Endothelial cell of umbilical vein (primary cell): ENCODE data around the gene TOPAZ1. TPM values are rescaled to one million over a fixed set of nuclear protein-coding genes. Genes with fewer than 3 reads are reported as not detected.

Source experiments
- BruUV-seq: library from RNA; stranded (reverse); fragments of 400-500 nt; replicated peaks from 2 replicates; lab custom pipeline; 2021; lab: Mats Ljungman, UMichigan
- CTCF ChIA-PET: fragments of 300-600, 350-600 bp; sonication (Branson Sonifier 250); formaldehyde crosslinking; loops from one replicate; lab custom pipeline; 2021; ENCODE audit warnings: antibody characterized with exemption, inconsistent platforms; lab: Charles Lee
- POLR2A ChIA-PET: fragments of 300-600, 350-600 bp; sonication (Branson Sonifier 250); formaldehyde crosslinking; loops from one replicate; lab custom pipeline; 2021; ENCODE audit warnings: antibody characterized with exemption, inconsistent platforms; lab: Charles Lee
- DNase-seq: peaks from one replicate; pipeline ENCODE4 v3.0.0-alpha.2; 2011; ENCODE audit warnings: low read depth, low spot score
- FAIRE-seq: peaks from 2 replicates; lab custom pipeline; 2011; peaks lifted over from hg19 to GRCh38; lab: Jason Lieb, UNC
- H2AFZ ChIP-seq: 2 replicates; pipeline ENCODE4 v1.6.0; 2012; ENCODE audit warnings: low read depth, low read length, control low read depth, inconsistent platforms
- H3K27ac ChIP-seq: 2 replicates; pipeline ENCODE4 v1.5.1; 2011; ENCODE audit warnings: low read depth, mild to moderate bottlenecking, control low read depth, low read length, moderate library complexity; ENCODE audit not compliant: insufficient read depth
- H3K27me3 ChIP-seq, 2 experiments: 2 replicates each; pipeline versions ENCODE4 v1.6.0 to v1.6.1; 2011; ENCODE audit warnings: low read length in 2 of 2, mixed read lengths in 1 of 2; ENCODE audit not compliant: control insufficient read depth in 2 of 2, insufficient read depth in 2 of 2
- H3K36me3 ChIP-seq, 2 experiments: 2 replicates in 1 of 2; 3 replicates in 1 of 2; pipeline ENCODE4 v1.5.1; 2011; ENCODE audit warnings: low read length in 2 of 2, mild to moderate bottlenecking in 1 of 2, moderate library complexity in 1 of 2; ENCODE audit not compliant: control insufficient read depth in 2 of 2, insufficient read depth in 2 of 2; ENCODE audit errors: extremely low read depth in 1 of 2
- H3K4me1 ChIP-seq: 3 replicates; pipeline ENCODE4 v1.5.1; 2011; ENCODE audit warnings: mild to moderate bottlenecking, low read length; ENCODE audit not compliant: control insufficient read depth, insufficient read depth; ENCODE audit errors: extremely low read depth
- H3K4me2 ChIP-seq: 2 replicates; pipeline ENCODE4 v1.6.1; 2011; ENCODE audit warnings: low read length, control low read depth, mixed read lengths; ENCODE audit not compliant: insufficient read depth
- H3K4me3 ChIP-seq, 3 experiments: fragments of 200-600 bp in 1 of 3; sonication (generic), shearing (Covaris generic) in 1 of 3; replicated peaks in 1 of 3; 2 replicates each; pipeline ENCODE4 v1.5.1; 2011 to 2016; ENCODE audit warnings: control low read depth in 3 of 3, low read length in 3 of 3, mild to moderate bottlenecking in 2 of 3, inconsistent platforms in 1 of 3, low read depth in 1 of 3, moderate library complexity in 1 of 3; ENCODE audit not compliant: insufficient read depth in 1 of 3
- H3K79me2 ChIP-seq: 2 replicates; pipeline ENCODE4 v1.6.0; 2012; ENCODE audit warnings: low read length, inconsistent platforms; ENCODE audit not compliant: control insufficient read depth, insufficient read depth
- H3K9ac ChIP-seq: replicated peaks from 2 replicates; pipeline ENCODE3; 2011; ENCODE audit warnings: low read length, control low read depth; ENCODE audit not compliant: insufficient read depth; ENCODE audit errors: extremely low read depth
- H3K9me1 ChIP-seq: replicated peaks from 3 replicates; pipeline ENCODE4 v1.6.0; 2011; ENCODE audit warnings: mild to moderate bottlenecking, low read length; ENCODE audit not compliant: control insufficient read depth, insufficient read depth; ENCODE audit errors: extremely low read depth
- H3K9me3 ChIP-seq: replicated peaks from 2 replicates; pipeline ENCODE4 v1.5.1; 2012; ENCODE audit warnings: low read length, inconsistent platforms; ENCODE audit not compliant: control insufficient read depth, insufficient read depth
- H4K20me1 ChIP-seq: replicated peaks from 2 replicates; pipeline ENCODE3; 2011; ENCODE audit warnings: mild to moderate bottlenecking, low read length; ENCODE audit not compliant: control insufficient read depth, insufficient read depth; ENCODE audit errors: extremely low read depth
- EZH2 ChIP-seq: IDR thresholded peaks from 2 replicates; pipeline ENCODE4 v1.6.1; 2012; ENCODE audit warnings: borderline replicate concordance, low read depth, mild to moderate bottlenecking, moderate library complexity, low read length, inconsistent platforms; ENCODE audit not compliant: severe bottlenecking
- FOS ChIP-seq: IDR thresholded peaks from 2 replicates; pipeline ENCODE4 v1.6.1; 2011; ENCODE audit warnings: mild to moderate bottlenecking, low read length, moderate library complexity, borderline replicate concordance; ENCODE audit not compliant: insufficient read depth
- GATA2 ChIP-seq: IDR thresholded peaks from 2 replicates; pipeline ENCODE4 v1.7.0; 2011; ENCODE audit warnings: low read depth, mild to moderate bottlenecking, moderate library complexity, mixed read lengths, low read length; ENCODE audit not compliant: insufficient read length, insufficient read depth
- JUN ChIP-seq: IDR thresholded peaks from 2 replicates; pipeline ENCODE4 v1.6.1; 2011; ENCODE audit warnings: borderline replicate concordance, low read depth; ENCODE audit not compliant: insufficient read length, insufficient read depth
- MYC ChIP-seq: IDR thresholded peaks from one replicate; pipeline ENCODE4 v1.6.1; 2011; ENCODE audit warnings: mild to moderate bottlenecking, low read depth, low read length
- POLR2A ChIP-seq: IDR thresholded peaks from 2 replicates; pipeline ENCODE4 v1.6.1; 2012; ENCODE audit warnings: low read depth, mild to moderate bottlenecking, control low read depth, low read length
- POLR2AphosphoS5 ChIP-seq: IDR thresholded peaks from 2 replicates; pipeline ENCODE4 v1.6.1; 2012; ENCODE audit warnings: low read depth, mild to moderate bottlenecking, control low read depth, low read length, moderate library complexity; ENCODE audit not compliant: insufficient read depth
- dilution Hi-C: fragments of 300-500 bp; cut with MboI; formaldehyde crosslinking; loops from one replicate; pipeline ENCODE4 v1.15.0; 2019; ENCODE audit warnings: low sequenced_read_pairs; ENCODE audit not compliant: extremely low pct_ligation_motif_present
- intact Hi-C: fragments of 100-400 bp; cut with micrococcal nuclease; formaldehyde crosslinking; loops from one replicate; pipeline ENCODE4 v1.10.0; 2022
- polyA plus RNA-seq, 4 experiments: library from polyadenylated mRNA; depleted of rRNA in 3 of 4; stranded (reverse) in 3 of 4; unstranded in 1 of 4; fragments of >200 nt; gene quantifications; 2 replicates each; pipeline versions ENCODE4 v1.2.1 to v1.2.3, GENCODE V29; 2011 to 2012; ENCODE audit warnings: missing spikeins in 1 of 4
- total RNA-seq: library from RNA; stranded (reverse); gene quantifications from 2 replicates; pipeline ENCODE4 v1.2.3, GENCODE V29; 2021
- TF ChIP-seq, protein P1 (sequence below): IDR thresholded peaks from 2 replicates; pipeline ENCODE4 v1.6.1; 2011; ENCODE audit not compliant: insufficient read depth, insufficient read length
- TF ChIP-seq, protein P2 (sequence below), 2 donors: IDR thresholded peaks; 1 replicate in 1 of 2; 2 replicates in 1 of 2; pipeline ENCODE4 v1.5.1; 2011; ENCODE audit warnings: low read length in 2 of 2, mild to moderate bottlenecking in 2 of 2, moderate library complexity in 2 of 2, control low read depth in 1 of 2, inconsistent platforms in 1 of 2, low read depth in 1 of 2; ENCODE audit not compliant: insufficient read depth in 1 of 2; ENCODE audit errors: extremely low read depth in 1 of 2

The TOPAZ1 gene
- total and polyA plus RNA-seq, 2 donors (not counting 3 experiments of a cell fraction or from before 2014, with no cell fraction given), result not detected

DNA sequence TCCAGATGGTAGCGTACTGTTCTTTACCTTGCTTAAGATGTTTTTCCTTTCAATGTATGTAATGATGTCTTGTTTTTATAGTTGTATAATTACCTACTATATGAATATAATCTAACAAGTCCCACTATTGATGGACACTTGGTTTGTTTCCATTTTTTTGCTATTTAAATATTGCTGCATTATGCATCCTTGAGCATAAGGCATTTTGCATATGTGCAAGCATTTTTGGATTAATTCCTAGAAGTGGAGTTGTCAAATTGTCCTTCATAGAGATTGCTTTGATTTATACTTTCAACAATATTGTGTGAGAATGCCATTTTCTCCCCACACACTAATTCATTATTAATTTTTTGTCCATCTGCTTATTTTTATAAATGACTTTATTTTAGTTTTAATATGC, 17.7 kb downstream of the TOPAZ1 start:
- Histone ChIP-seq H3K27ac (no peak overlapping the region), H3K9me3 (no peaks in the 10 kb centered on the region), H3K27me3 (peaks cover 3 to 5% of the 10 kb centered on the region in 2 experiments), H4K20me1 (no peaks in the 10 kb centered on the region), H3K4me1 (no peaks in the 10 kb centered on the region), H3K79me2 (no peaks in the 10 kb centered on the region), H3K9ac (no peak overlapping the region), H3K9me1 (no peaks in the 10 kb centered on the region), H2AFZ (no peak overlapping the region), H3K36me3 (no peaks in the 10 kb centered on the region), H3K4me3 (no peak overlapping the region), H3K4me2 (no peak overlapping the region)
- BruUV-seq, result no TSS peak
- POLR2A ChIA-PET, result no interaction called here
- intact Hi-C loops, result no loop called here
- FAIRE-seq (no peak), DNase-seq (no peak)
- CTCF ChIA-PET, result no interaction called here
- TF ChIP-seq, protein P1, sequence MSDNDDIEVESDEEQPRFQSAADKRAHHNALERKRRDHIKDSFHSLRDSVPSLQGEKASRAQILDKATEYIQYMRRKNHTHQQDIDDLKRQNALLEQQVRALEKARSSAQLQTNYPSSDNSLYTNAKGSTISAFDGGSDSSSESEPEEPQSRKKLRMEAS, result no peak
- TF ChIP-seq GATA2 (no peak), POLR2A (no peak), EZH2 (no peak), JUN (no peak), MYC (no peak)
- dilution Hi-C loops, result no loop called here

DNA sequence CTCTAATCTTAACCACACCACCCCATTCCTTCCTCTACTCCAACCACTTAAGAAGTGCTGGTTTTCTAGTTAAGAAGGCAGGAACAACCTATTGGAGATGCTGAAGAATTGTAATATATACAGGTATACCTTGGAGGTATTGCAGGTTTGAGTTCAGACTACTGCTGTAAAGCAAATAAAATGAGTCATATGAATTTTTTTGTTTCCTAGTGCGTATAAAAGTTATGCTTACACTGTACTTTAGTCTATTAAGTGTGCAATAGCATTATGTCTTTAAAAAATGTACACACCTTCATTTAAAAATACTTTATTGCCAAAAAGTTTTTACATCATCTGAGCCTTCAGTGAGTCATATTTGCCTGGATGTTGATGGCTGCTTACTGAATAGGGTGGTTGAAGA, 22.5 kb downstream of the TOPAZ1 start:
- intact Hi-C loops, result no loop called here
- ChIA-PET CTCF (interaction anchor here (1.1 kb wide), 1 partner anchor 12 kb away, joined by 3 read pairs; no protein-coding TSS in a partner anchor), POLR2A (no interaction called here)
- Histone ChIP-seq H3K9ac (no peak overlapping the region), H3K4me3 (no peak overlapping the region), H3K36me3 (no peaks in the 10 kb centered on the region), H3K9me3 (no peaks in the 10 kb centered on the region), H4K20me1 (no peaks in the 10 kb centered on the region), H3K4me1 (no peaks in the 10 kb centered on the region), H3K79me2 (no peaks in the 10 kb centered on the region), H3K27ac (no peak overlapping the region), H3K27me3 (peaks cover 3% of the 10 kb centered on the region in 2 experiments), H3K9me1 (no peaks in the 10 kb centered on the region), H2AFZ (no peak overlapping the region), H3K4me2 (no peak overlapping the region)
- no peak for DNase-seq
- dilution Hi-C loops, result no loop called here
- TF ChIP-seq, protein P1, result no peak
- TF ChIP-seq MYC, result no peak
- no peak for TF ChIP-seq JUN
- TF ChIP-seq POLR2AphosphoS5, result no peak
- TF ChIP-seq EZH2, result no peak
- no peak for TF ChIP-seq GATA2
- TF ChIP-seq, protein P2, sequence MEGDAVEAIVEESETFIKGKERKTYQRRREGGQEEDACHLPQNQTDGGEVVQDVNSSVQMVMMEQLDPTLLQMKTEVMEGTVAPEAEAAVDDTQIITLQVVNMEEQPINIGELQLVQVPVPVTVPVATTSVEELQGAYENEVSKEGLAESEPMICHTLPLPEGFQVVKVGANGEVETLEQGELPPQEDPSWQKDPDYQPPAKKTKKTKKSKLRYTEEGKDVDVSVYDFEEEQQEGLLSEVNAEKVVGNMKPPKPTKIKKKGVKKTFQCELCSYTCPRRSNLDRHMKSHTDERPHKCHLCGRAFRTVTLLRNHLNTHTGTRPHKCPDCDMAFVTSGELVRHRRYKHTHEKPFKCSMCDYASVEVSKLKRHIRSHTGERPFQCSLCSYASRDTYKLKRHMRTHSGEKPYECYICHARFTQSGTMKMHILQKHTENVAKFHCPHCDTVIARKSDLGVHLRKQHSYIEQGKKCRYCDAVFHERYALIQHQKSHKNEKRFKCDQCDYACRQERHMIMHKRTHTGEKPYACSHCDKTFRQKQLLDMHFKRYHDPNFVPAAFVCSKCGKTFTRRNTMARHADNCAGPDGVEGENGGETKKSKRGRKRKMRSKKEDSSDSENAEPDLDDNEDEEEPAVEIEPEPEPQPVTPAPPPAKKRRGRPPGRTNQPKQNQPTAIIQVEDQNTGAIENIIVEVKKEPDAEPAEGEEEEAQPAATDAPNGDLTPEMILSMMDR (IDR thresholded peaks at IDR 0.05; ENCODE audit: extremely low read depth in 1 of 2, insufficient read depth in 1 of 2, low read depth in 1 of 2, low read length in 2 of 2), result no peak
- TF ChIP-seq FOS, result no peak
- no peak for TF ChIP-seq POLR2A
- BruUV-seq, result no TSS peak
- FAIRE-seq, result no peak
